ENCODE results near the gene NCOA3. TPM values are rescaled to one million over a fixed set of nuclear protein-coding genes. Genes with fewer than 3 reads are reported as not detected.

The NCOA3 gene
- total RNA-seq, 1 donor from 2014 or later, result 42.8 TPM

DNA sequence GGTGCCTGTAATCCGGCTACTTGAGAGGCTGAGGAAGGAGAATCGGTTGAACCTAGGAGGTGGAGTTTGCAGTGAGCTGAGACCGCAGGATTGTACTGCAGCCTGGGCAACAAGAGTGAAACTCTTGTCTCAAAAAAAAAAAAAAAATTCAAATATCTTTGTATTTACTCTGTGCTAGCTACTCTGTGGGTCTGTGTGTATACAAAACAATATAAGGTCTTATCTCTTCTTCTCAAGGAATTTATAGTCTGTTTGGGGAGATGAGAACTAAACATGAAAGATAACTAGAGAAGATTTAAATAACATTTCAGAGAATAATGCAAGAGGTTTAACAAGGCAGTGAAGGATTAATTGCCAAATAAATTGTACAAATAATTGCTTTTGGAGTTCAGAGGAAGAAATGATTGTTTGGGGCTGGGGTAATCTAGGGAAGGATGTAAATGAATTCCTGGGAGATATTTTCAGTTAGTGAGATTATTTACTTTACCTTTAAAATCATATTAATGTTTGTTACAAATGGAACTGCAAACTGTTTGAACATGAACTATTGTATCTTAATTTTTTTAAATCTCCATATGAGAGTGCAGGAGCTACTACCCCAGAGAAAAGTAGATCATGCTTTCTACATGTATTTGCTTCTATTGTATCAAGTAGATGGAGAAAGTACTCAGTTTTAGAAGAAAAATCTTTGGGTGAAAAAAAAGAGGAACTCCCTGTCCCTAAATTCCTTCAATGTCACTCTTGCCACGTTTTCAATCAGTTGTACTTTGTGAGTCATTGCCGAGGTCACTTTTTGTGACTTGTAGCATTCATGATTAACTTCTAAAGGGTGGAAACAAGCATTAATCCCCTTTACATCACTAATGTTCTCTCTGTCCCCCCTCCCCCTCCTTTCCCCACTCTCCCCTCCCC, 39.0 kb downstream of the NCOA3 start:
- H3K9me3 Mint-ChIP-seq (ENCODE audit: low read depth), result no peaks in the 10 kb centered on the region
- H3K27ac Mint-ChIP-seq, result peak overlapping the region; percentile 89
- peaks cover 22% of the 10 kb centered on the region for H3K4me1 Mint-ChIP-seq (ENCODE audit: low read depth)
- H3K36me3 Mint-ChIP-seq (ENCODE audit: insufficient read depth), result no peaks in the 10 kb centered on the region
- no peaks in the 10 kb centered on the region for H3K27me3 Mint-ChIP-seq
- DNase-seq (ENCODE audit: low spot score, unreplicated experiment), result no peak
- H3K4me3 Mint-ChIP-seq (ENCODE audit: low read depth), result no peak overlapping the region
- TF ChIP-seq, protein P1, sequence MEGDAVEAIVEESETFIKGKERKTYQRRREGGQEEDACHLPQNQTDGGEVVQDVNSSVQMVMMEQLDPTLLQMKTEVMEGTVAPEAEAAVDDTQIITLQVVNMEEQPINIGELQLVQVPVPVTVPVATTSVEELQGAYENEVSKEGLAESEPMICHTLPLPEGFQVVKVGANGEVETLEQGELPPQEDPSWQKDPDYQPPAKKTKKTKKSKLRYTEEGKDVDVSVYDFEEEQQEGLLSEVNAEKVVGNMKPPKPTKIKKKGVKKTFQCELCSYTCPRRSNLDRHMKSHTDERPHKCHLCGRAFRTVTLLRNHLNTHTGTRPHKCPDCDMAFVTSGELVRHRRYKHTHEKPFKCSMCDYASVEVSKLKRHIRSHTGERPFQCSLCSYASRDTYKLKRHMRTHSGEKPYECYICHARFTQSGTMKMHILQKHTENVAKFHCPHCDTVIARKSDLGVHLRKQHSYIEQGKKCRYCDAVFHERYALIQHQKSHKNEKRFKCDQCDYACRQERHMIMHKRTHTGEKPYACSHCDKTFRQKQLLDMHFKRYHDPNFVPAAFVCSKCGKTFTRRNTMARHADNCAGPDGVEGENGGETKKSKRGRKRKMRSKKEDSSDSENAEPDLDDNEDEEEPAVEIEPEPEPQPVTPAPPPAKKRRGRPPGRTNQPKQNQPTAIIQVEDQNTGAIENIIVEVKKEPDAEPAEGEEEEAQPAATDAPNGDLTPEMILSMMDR (IDR thresholded peaks at IDR 0.05; ENCODE audit: unreplicated experiment), result no peak

- TF ChIP-seq, protein P1 (IDR thresholded peaks at IDR 0.05; ENCODE audit: unreplicated experiment), result no peak
- H3K27ac Mint-ChIP-seq, result no peak overlapping the region
Measured at GRCh38 chr20:47541355-47541922, 39.8 kb downstream of the NCOA3 start.

GRCh38 chr20:47543006-47543431, 41.3 kb downstream of the NCOA3 start:
- Mint-ChIP-seq H3K27ac (peak overlapping the region; percentile 92), H3K27me3 (no peaks in the 10 kb centered on the region), H3K36me3 (ENCODE audit: insufficient read depth) (peaks cover 2% of the 10 kb centered on the region), H3K4me3 (ENCODE audit: low read depth) (no peak overlapping the region), H3K9me3 (ENCODE audit: low read depth) (no peaks in the 10 kb centered on the region), H3K4me1 (ENCODE audit: low read depth) (peaks cover 22% of the 10 kb centered on the region)
- TF ChIP-seq, protein P1 (IDR thresholded peaks at IDR 0.05; ENCODE audit: unreplicated experiment), result no peak
- no peak for DNase-seq (ENCODE audit: low spot score, unreplicated experiment)

More at GRCh38 chr20:47541355-47541922, 39.8 kb downstream of the NCOA3 start:
- H3K4me1 Mint-ChIP-seq (ENCODE audit: low read depth), result peaks cover 22% of the 10 kb centered on the region
- no peaks in the 10 kb centered on the region for H3K9me3 Mint-ChIP-seq (ENCODE audit: low read depth)
- H3K4me3 Mint-ChIP-seq (ENCODE audit: low read depth), result no peak overlapping the region
- H3K27me3 Mint-ChIP-seq, result no peaks in the 10 kb centered on the region
- DNase-seq (ENCODE audit: low spot score, unreplicated experiment), result no peak
- H3K36me3 Mint-ChIP-seq (ENCODE audit: insufficient read depth), result no peaks in the 10 kb centered on the region

GRCh38 chr20:47544240-47544639, 42.6 kb downstream of the NCOA3 start:
- Mint-ChIP-seq H3K9me3 (ENCODE audit: low read depth) (no peaks in the 10 kb centered on the region), H3K4me1 (ENCODE audit: low read depth) (peaks cover 17% of the 10 kb centered on the region), H3K36me3 (ENCODE audit: insufficient read depth) (peaks cover 2% of the 10 kb centered on the region), H3K27ac (no peak overlapping the region), H3K27me3 (no peaks in the 10 kb centered on the region), H3K4me3 (ENCODE audit: low read depth) (no peak overlapping the region)
- TF ChIP-seq, protein P1 (IDR thresholded peaks at IDR 0.05; ENCODE audit: unreplicated experiment), result no peak
- no peak for DNase-seq (ENCODE audit: low spot score, unreplicated experiment)

DNA sequence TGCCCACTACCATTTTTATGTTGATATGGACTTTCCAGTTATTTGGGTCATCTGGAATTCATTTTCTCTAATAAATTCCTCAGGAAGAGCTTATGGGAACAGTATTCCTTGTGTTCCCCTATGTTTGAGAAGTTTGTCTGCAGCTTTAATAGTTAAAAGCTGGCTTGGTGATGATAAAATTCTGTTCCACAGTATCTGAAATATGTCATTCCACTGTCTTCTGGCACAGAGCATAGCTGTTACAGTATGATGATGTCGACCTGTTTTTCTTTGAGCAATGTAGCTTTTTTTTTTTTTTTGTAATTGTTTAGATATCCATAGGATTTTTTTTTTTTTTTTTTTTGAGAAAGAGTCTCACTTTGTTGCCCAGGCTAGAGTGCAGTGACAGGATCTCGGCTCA, 43.2 kb downstream of the NCOA3 start:
- TF ChIP-seq, protein P1 (IDR thresholded peaks at IDR 0.05; ENCODE audit: unreplicated experiment), result no peak
- H3K27ac Mint-ChIP-seq, result no peak overlapping the region

More for the DNA sequence above, 43.2 kb downstream of the NCOA3 start:
- no peak for DNase-seq (ENCODE audit: low spot score, unreplicated experiment)
- Mint-ChIP-seq H3K36me3 (ENCODE audit: insufficient read depth) (peaks cover 2% of the 10 kb centered on the region), H3K4me1 (ENCODE audit: low read depth) (peaks cover 16% of the 10 kb centered on the region), H3K4me3 (ENCODE audit: low read depth) (no peak overlapping the region), H3K27me3 (no peaks in the 10 kb centered on the region), H3K9me3 (ENCODE audit: low read depth) (no peaks in the 10 kb centered on the region)
